ENCODE measurements around the gene VASP.

Gene VASP

GRCh38 chr19:45529420-45529785 lies 22.1 kb downstream of the VASP start:
- Histone ChIP-seq H3K79me2 (ENCODE audit: low read length) (no peaks in the 10 kb centered on the region), H3K27me3 (ENCODE audit: low read depth, low read length) (no peaks in the 10 kb centered on the region), H4K20me1 (ENCODE audit: insufficient read depth, low read length) (no peaks in the 10 kb centered on the region), H3K36me3 (replicated peaks; ENCODE audit: low read depth, low read length) (peaks cover 58% of the 10 kb centered on the region), H3K4me1 (ENCODE audit: low read length) (peaks cover 12% of the 10 kb centered on the region), H3K4me2 (ENCODE audit: low read length) (no peak overlapping the region), H3K9ac (ENCODE audit: low read length) (no peak overlapping the region), H2AFZ (ENCODE audit: low read depth, low read length) (no peak overlapping the region), H3K9me3 (ENCODE audit: insufficient read depth, low read length) (no peaks in the 10 kb centered on the region), H3K27ac (ENCODE audit: low read length) (no peak overlapping the region), H3K4me3 (ENCODE audit: low read length) (no peak overlapping the region)
- TF ChIP-seq EZH2phosphoT487 (IDR thresholded peaks at IDR 0.05; ENCODE audit: low read depth) (no peak), CTCF (IDR thresholded peaks at IDR 0.05; ENCODE audit: low read depth, low read length) (no peak)

- Histone ChIP-seq H3K4me3 (ENCODE audit: low read length) (no peak overlapping the region), H3K9ac (ENCODE audit: low read length) (no peak overlapping the region), H2AFZ (ENCODE audit: low read depth, low read length) (no peak overlapping the region), H4K20me1 (ENCODE audit: insufficient read depth, low read length) (no peaks in the 10 kb centered on the region), H3K27ac (ENCODE audit: low read length) (no peak overlapping the region), H3K79me2 (ENCODE audit: low read length) (no peaks in the 10 kb centered on the region), H3K36me3 (replicated peaks; ENCODE audit: low read depth, low read length) (peaks cover 44% of the 10 kb centered on the region), H3K9me3 (ENCODE audit: insufficient read depth, low read length) (no peaks in the 10 kb centered on the region), H3K4me2 (ENCODE audit: low read length) (no peak overlapping the region), H3K27me3 (ENCODE audit: low read depth, low read length) (no peaks in the 10 kb centered on the region), H3K4me1 (ENCODE audit: low read length) (peaks cover 3% of the 10 kb centered on the region; the same call in 1 of the 2 replicates)
- no peak for TF ChIP-seq EZH2phosphoT487 (IDR thresholded peaks at IDR 0.05; ENCODE audit: low read depth)
- no peak for TF ChIP-seq CTCF (IDR thresholded peaks at IDR 0.05; ENCODE audit: low read depth, low read length)
Measured at GRCh38 chr19:45531349-45531748, 24.1 kb downstream of the VASP start.

GRCh38 chr19:45539459-45539858 lies 32.2 kb downstream of the VASP start:
- Histone ChIP-seq H3K36me3 (replicated peaks; ENCODE audit: low read depth, low read length) (no peaks in the 10 kb centered on the region), H3K27ac (ENCODE audit: low read length) (no peak overlapping the region), H3K79me2 (ENCODE audit: low read length) (no peaks in the 10 kb centered on the region), H2AFZ (ENCODE audit: low read depth, low read length) (no peak overlapping the region), H3K4me1 (ENCODE audit: low read length) (peaks cover 8% of the 10 kb centered on the region), H3K9me3 (ENCODE audit: insufficient read depth, low read length) (0 out of 2 replicates have a peak, but pooled peaks cover 5% of the 10 kb centered on the region), H3K27me3 (ENCODE audit: low read depth, low read length) (no peaks in the 10 kb centered on the region), H3K9ac (ENCODE audit: low read length) (no peak overlapping the region), H3K4me3 (ENCODE audit: low read length) (no peak overlapping the region), H4K20me1 (ENCODE audit: insufficient read depth, low read length) (no peaks in the 10 kb centered on the region), H3K4me2 (ENCODE audit: low read length) (no peak overlapping the region)
- TF ChIP-seq CTCF (IDR thresholded peaks at IDR 0.05; ENCODE audit: low read depth, low read length) (no peak), EZH2phosphoT487 (IDR thresholded peaks at IDR 0.05; ENCODE audit: low read depth) (no peak)

GRCh38 chr19:45542234-45542668 lies 35.0 kb downstream of the VASP start:
- Histone ChIP-seq H3K9me3 (ENCODE audit: insufficient read depth, low read length) (0 out of 2 replicates have a peak, but pooled peaks cover 5% of the 10 kb centered on the region), H3K79me2 (ENCODE audit: low read length) (no peaks in the 10 kb centered on the region), H3K27ac (ENCODE audit: low read length) (no peak overlapping the region), H3K4me1 (ENCODE audit: low read length) (peaks cover 8% of the 10 kb centered on the region), H3K9ac (ENCODE audit: low read length) (no peak overlapping the region), H3K27me3 (ENCODE audit: low read depth, low read length) (no peaks in the 10 kb centered on the region), H3K4me2 (ENCODE audit: low read length) (no peak overlapping the region), H4K20me1 (ENCODE audit: insufficient read depth, low read length) (no peaks in the 10 kb centered on the region), H3K4me3 (ENCODE audit: low read length) (no peak overlapping the region), H2AFZ (ENCODE audit: low read depth, low read length) (no peak overlapping the region), H3K36me3 (replicated peaks; ENCODE audit: low read depth, low read length) (no peaks in the 10 kb centered on the region)
- no peak for TF ChIP-seq CTCF (IDR thresholded peaks at IDR 0.05; ENCODE audit: low read depth, low read length)
- TF ChIP-seq EZH2phosphoT487 (IDR thresholded peaks at IDR 0.05; ENCODE audit: low read depth), result no peak

All from OCI-LY3 (cell line).